Lung microvascular endothelial cell (primary cell): Measurements from ENCODE around the gene CUBN. TPM values are rescaled to one million over a fixed set of nuclear protein-coding genes. Genes with fewer than 3 reads are reported as not detected.
"Not testable (repeated sequence)": the region's sequence is repeated elsewhere in the genome, so short reads cannot be mapped to it uniquely, and the experiment has no call there.

Source experiments
- DNase-seq, 2 donors: peaks; one replicate each; pipeline versions ENCODE4 v3.0.0 to v3.0.0-alpha.2; 2010; ENCODE audit warnings: low read depth in 2 of 2
- total RNA-seq: library from RNA; depleted of rRNA; stranded (reverse); fragments of >200 nt; gene quantifications from 2 replicates; pipeline ENCODE4 v1.2.1, GENCODE V29; 2014

The CUBN gene
- total RNA-seq, 1 donor from 2014 or later, result 4.2 TPM

DNA sequence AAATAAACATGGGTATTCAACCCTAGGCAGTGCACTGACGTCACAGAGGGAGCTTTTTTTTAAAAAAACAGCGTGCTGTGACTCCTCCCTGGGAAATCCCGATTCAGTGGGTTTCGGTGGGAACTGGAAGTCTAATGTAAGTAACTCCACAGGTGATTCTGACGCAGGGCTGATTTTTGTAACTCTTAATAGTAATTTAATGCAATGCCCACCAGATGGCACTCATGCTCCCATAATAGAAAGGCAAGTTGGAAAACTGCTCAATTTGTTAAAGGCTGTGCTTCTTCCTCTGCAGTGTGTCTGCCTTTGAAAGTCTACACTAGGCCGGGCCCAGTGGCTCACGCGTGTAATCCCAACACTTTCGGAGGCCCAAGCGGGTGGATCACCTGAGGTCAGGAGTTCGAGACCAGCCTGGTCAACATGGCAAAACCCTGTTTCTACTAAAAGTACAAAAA is 301.5 kb downstream of the CUBN start:
- DNase-seq, result peak; percentile 92 to 96

DNA sequence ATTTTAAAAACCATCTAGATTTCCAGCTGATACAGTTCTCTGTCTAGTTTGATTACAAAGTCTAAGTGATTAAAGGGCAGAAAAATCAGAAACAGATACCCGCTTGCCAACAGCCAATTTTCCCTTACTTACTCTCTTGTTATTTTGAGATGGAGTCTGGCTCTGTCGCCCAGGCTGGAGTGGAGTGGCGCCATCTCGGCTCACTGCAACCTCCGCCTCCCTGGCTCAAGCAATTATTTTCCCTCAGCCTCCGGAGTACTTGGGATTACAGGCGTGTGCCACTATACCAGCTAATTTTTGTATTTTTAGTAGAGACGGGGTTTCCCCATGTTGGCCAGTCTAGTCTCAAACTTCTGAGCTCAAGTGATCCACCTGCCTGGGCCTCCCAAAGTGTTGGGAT is 302.1 kb downstream of the CUBN start:
- not testable (repeated sequence) for DNase-seq

DNA sequence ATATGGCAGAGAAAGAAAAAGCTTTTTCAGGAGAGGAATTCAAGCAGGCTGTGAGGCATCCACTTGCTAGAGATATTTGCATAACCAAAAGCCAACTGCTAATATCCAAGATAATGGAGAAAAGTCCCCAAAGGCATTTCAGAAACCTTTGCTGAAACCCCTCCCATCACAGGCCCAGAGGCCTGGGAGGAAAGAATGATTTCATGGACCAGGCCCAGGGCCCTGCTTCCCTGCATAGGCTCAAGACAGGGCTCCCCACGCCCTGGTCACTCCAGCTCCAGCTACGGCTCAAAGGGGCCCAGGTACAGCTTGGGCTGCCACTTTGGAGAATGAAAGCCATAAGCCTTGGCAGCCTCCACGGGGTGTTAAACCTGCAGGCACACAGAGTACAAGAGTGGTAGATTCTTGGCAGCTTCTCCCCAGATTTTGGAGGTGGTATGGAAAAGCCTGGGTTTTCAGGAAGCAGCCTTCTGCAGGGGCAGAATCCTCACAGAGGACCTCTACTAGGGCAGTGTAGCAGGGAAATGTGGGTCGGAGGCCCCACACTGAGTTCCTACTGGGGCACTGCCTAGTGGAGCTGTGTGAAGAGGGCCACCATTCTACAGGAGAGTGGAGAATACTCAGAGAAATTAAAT is 306.8 kb downstream of the CUBN start:
- no peak for DNase-seq

DNA sequence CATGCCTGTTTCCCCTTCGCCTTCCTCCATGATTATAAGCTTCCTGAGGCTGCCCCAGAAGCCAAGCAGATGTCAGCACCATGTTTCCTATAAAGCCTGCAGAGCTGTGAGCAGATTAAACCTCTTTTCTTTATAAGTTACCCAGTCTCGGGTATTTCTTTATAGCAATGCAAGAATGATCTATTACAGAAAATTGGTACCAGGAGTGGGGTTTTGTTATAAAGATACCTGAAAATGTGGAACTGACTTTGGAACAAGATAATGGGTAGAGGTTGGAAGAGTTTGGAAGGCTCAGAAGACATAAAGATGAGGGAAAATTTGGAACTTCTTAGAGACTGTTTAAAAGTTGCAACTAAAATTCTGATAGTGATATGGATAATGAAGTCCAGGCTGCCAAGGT is 307.6 kb downstream of the CUBN start:
- no peak for DNase-seq

DNA sequence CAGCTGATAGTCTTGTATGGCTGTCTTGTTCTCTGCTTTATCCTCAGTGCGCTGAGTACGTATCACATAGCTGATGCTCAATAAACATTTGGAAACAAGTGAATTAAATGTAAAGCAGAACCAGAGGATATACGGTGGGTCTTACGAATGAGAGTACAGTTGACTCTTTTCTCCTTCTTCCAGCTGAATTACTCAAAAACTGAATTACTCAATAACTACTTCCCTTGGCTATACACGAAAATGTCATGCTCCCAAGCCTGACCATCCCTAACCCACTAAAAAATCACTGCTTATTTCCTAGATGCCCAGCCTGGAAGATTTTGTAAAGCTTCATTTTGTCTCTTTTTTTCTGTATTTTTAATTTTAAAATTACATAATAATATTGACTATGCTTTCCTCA is 309.2 kb downstream of the CUBN start:
- DNase-seq, result no peak

DNA sequence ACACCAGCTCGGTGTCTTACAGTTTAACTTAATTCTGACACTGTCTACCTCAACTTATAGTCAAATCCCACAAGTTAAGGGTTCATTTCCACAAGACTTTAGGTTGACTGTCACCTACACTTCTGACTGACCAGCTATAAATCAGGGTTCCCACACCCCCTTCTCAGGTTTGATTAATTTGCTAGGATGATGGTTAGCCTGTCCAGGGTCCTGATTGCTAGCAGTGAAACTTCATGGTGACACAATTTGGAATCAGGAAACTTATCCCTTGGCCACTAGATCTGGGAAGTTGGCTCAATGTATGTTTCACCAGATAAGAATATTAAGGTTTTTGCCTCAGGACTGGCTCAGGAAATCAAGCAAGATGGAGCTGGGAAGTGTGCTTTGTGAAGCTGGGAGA is 309.6 kb downstream of the CUBN start:
- DNase-seq, result no peak

DNA sequence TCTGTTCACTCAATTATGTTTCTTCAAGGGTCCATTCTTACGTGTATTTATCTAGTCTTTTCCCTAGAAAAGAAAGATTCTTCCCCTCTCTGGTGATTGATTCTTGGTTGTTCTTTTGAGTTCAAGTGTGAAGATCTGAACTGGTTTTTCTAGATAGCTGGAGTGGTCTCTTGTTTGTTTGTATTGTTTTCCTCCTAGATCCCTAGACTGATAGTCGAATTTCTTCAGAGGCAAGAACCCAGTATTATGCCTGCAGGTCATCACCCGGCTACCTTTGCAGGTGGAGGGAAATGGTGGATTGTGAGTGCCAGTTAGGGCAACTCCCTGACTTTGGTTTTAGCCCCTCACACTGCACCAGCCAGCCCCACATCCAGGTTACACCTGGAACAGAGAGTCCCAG is 310.2 kb downstream of the CUBN start:
- no peak for DNase-seq

DNA sequence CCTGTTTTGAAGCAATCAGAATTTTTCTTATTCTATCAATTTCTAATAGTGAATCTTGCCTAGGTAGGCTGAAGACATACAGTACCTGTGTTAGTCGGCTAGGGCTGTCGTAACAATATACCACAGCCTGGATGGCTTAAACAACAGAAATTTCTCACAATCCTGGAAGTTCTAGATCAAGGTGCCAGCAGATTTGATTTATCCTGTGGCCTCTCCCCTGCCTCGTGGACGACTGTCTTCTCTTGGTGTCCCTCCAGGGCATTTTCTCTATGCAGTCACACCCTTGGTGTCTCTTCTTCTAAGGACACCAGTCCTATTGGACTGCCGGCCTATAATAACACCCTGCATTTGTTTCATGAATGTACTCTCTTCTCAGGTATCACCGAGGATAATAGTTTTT is 310.6 kb downstream of the CUBN start:
- DNase-seq, result no peak

DNA sequence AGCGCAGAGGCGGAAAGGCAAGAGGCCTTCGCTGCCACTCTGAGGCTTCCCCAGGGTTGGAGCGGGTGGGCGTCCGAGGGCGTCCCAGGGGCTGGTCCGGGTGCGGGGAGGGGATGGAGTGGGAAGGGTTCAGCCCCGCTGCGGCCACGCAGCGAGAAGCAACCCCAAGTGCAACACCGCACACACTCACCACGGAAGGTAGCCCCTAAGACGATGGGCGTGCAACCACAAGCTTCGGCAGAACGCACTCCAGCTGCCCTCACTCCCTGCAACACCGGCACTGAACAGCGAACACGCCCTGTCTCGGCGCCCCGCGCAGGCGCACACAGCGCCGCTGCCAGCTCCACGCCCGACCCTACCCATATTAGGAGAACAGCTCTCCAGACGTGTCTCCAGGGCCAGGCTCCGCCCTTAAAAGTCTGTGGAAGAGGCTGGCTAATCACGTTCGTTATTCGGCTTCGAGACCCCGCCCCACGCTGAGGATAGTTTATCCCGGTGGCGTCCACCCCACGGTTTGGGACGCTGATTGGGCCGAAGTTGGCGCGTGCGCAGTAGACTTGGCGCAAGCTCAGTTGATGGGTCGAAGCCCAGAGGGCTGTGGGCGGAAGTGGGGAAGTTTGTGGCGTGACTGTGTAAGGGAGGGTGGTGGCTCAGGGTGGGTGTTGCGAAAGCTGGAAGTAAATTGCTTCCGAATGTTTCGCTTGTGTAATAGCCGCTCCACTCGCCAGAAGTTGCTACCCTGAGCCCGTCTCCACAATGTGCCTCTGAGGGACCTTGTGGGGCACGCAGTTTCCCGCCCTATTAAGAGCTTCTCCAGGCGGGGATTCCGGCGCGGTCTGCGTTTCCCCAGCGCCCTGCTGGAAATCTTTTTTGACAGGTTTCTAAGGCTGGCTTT is 312.2 kb downstream of the CUBN start, which contains the start of gene RSU1:
TSS of gene RSU1 (minus strand) at position 300 of the 895 bp plus-strand sequence. CDS start 343 bp downstream, outside the sequence.
- peak; percentile 100 for DNase-seq

DNA sequence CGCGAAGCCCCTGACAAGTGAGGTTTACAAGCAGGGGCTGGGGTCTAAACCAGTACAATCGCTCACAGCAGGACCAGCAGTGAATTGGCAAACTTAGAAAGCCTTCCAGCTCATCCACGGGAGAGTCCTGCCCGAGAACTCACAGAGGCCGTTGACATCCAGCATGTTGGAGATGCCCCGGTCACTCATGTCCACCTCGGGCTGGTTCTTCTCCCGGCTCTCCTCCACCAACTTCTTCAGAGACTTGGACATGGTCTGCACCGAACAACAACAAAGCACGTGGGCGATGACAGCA is 312.8 kb downstream of the CUBN start:
- peak in 1 of 2 donors; percentile 57 for DNase-seq

DNA sequence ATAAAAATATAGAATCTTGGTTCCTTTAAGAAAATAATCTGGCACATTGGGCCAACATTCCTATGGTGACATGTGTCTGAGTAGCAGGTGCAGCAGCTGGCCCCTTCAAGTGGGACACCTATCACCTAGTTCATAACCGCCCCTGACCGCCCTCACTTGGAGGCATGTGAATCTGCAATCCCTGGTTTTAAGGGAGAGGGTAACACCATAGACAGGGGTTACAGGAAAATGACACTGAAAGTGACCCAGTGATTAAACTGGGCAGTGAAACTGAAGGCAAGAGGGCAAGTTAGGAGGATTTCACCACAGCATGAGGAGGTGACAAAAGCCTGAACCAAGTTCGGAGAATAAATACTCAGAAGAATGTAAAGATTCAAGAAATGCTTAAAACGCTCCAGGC is 313.4 kb downstream of the CUBN start:
- peak in 1 of 2 donors; percentile 17 for DNase-seq

DNA sequence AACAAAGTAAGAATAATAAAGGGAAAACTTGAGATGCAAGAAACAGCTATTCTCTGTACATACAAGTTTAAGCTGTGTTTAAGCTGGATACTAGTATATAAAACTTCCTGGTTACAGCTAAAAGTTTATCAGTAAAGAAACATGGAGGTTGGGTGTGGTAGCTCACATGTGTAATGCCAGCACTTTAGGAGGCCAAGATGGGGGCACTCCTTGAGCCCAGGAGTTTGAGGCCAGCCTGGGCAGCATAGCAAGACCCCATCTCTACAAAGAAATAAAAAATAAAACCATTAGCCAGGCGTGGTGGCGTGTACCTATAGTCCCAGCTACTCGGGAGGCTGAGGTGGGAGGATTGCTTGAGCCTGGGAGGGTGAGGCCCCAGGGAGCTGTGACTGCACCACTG is 315.6 kb downstream of the CUBN start:
- no peak for DNase-seq

DNA sequence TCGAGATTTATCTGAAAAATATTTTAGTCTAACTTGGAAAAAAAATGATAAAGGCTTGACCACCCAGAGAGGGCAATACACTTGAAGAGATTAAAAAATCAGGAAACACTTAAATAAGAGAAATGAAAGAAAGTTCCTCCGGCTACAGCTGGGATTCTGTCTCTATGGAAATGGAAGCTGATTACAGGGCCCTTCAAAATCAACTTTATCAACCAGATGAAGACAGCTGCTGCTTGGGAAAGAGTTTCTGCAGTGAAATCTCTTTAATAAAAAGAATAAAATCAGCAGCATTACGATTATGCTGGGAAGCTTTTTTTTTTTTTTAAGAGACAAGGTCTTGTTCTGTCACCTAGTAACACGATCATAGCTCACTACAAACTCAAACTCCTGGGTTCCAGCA is 316.9 kb downstream of the CUBN start:
- no peak for DNase-seq

DNA sequence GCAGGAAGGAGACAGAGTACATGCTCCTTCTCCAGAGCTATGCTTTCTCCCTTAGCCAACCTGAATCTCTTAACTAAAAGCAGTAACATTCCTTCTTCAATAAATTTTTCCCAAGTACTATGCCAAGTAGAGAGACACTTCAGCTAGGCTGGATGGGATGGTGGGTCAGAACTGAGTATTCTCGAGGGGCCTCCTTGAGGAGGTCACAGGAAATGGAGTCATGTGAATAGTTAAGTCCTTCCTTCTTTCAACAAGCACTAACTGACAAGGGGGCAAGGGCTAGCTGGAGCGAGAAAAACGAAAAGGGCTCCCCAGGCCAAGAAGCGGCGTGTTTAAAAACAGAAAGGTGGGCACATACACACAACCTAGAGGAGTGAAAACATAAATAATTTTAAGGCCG is 317.8 kb downstream of the CUBN start:
- no peak for DNase-seq

DNA sequence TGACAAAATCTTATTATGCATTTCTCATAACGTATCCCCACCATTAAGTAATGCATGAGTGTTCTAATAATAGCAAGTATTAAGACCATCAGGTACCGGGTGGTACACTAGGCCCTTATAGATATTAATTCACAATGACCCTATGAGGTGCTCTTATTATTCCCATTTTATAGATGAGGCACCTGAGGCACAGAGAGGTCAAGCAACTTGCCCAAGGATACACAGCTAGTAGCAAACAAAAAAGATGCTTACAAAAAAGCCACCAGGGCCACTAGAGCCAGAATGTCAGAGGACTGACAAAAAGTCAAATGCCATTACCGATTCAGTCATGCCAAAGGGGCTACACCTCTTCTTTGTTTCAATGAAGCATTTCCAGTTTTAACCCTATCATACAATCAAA is 318.3 kb downstream of the CUBN start:
- DNase-seq, result no peak

DNA sequence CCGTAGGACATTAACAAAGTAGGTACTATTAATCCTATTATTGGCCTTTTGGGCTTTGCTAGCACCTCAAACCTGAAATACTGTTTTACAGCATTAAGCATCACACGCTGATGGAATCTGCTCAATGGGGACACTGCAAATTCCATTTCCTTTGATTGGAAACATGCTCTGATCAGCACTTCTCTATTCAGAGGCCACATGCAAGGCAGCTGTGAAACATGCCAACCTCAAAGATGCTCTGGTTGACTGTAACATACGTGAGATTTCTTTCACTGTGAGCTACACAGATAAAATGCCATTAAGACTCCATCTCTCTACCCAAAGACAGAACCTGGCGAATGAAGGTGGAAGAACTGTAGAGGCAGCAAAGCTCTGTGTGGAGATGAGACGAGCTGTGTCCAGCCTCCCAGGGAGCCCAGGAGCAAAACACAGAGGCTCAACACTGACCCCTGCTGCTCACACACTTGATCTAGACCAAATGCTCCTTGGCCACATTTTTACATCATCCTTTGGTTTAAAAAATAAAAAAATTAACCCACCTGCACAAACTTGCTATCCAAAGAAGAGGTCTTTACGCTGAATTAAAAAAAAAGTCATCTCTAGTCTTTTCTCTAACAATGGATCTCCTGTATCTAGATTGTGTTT is 320.4 kb downstream of the CUBN start:
- peak; percentile 75 to 85 for DNase-seq

DNA sequence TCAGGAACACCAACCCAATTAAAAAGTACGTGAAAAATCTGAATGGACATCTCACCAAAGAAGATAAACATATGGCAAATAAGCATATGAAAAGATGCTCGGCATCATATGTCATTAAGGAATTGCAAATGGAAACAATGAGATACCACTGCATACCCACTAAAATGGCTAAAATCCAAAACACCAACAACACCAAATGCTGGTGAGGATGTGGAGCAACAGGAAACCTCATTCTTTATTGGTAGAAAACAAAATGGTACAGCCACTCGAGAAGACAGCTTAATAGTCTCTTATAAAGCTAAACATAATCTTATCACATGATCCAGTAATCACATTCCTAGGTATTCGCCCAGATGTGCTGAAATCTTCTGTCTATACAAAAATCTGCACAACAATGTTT is 325.5 kb downstream of the CUBN start:
- no peak for DNase-seq

DNA sequence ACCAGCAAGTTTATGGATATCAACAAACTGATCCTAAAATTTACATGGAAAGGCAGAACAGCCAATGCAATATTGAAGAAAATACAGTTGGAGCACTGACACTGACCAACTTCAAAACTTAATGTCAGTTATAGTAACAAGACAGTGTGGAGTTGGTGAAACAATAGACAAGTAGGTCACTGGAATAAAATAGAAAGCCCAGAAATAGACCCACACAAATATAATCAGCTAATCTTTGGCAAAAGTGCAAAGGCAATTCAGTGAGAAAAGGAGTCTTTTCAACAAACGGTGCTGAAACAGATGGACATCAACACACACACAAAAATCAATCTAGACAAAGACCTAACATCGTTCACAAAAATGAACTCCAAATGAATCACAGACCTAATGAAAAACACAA is 326.1 kb downstream of the CUBN start:
- DNase-seq, result no peak

DNA sequence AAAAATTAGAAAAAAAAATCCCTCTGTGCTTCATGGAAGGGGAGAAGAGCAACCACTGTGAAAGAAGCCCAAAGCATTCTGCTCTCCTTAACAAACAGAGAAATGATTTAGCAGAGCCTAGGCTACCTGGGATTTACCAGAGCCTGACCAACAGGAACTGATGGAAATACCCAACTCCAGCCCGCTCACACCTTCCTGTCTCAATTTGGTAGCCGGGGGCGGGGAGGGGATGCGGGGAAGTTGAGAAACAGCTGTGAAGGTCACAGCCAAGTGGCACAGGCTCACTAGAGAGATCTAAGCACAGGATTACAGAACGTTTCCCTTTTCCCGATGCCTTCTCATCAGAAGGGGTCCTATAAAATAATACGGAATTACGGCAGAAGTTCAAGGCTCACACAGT is 330.0 kb downstream of the CUBN start:
- peak; percentile 28 to 48 for DNase-seq

DNA sequence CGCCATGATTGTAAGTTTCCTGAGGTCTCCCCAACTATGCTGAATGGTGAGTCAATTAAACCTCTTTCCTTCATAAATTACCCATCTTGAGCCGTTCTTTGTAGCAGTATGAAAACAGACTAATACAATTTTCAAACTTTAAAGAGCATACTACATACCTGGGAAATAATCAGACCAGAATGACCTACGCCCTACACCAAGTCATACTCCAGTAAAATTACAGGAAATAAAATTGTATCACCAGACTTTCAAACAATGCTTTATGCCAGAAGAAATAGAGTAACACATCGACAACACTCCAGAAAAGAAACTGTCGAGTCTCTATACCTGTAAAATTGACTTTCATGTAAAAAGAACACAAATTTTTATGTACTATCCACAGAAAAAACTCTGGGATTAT is 331.0 kb downstream of the CUBN start:
- no peak for DNase-seq

DNA sequence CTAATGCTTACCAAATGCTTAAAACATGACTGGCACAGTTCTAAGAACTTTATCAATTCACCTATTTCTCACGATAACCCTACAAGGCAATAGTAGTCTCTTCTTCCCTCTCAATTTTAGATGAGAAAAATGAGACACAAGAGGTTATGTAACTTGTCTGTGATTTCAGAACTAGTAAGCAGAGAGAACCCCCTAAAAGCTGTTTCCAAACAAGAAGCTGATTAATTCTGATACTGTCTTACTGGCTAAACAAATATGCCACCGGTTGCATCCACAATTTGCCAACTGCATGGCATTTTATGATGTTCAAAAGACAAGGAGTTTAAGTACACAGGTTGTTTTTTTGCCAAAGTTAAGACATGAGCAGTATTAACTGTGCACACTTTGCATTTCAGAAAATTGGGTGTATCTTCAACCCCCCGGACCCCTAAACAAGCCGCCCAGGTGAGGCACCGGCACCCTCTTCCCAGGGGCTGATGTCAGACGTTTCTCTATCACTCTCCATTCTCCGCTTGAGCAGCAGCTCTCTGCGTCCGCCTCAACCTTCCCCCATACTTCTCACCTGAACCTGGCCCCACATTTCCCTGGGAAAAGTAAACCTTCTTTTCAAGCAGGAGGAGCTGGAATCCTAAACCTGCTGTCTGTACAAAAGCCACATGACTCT is 334.1 kb downstream of the CUBN start:
- DNase-seq, result no peak

DNA sequence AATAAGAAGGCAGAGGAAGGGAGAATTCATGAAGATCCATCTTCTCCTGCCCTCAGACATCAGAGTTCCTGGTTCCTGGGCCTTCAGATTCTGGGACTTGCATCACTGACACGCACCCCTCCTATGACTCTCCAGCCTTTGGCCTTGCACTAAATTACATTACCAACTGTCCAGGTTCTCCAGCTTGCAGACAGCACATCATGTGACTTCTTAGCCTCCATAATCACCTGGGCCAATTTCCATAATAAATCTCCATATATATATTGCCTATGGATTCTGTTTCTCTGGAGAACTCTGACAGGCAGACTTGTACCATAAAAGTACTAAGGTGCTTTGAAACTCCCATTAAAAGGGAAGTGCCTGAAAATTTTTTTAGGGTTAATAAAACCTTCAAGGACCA is 335.6 kb downstream of the CUBN start:
- no peak for DNase-seq
